Liver (tissue), 9 donors: Measurements from ENCODE around the gene HOXC11. TPM values are rescaled to one million over a fixed set of nuclear protein-coding genes. Genes with fewer than 3 reads are reported as not detected.

Source experiments
- DNase-seq: peaks from one replicate; pipeline ENCODE4 v3.0.0-alpha.2; 2017; ENCODE audit warnings: low spot score
- H3K27ac ChIP-seq, 2 donors: one replicate each; pipeline ENCODE4 v1.7.0; 2013; ENCODE audit warnings: inconsistent platforms in 2 of 2, low read length in 2 of 2, control low read depth in 1 of 2, low read depth in 1 of 2, mild to moderate bottlenecking in 1 of 2
- H3K27me3 ChIP-seq, 4 donors: one replicate each; pipeline versions ENCODE4 v1.6.1 to v1.7.0; 2013; ENCODE audit warnings: low read length in 3 of 4, inconsistent platforms in 1 of 4, mild to moderate bottlenecking in 1 of 4, moderate library complexity in 1 of 4; ENCODE audit not compliant: control insufficient read depth in 4 of 4, insufficient read depth in 4 of 4
- H3K36me3 ChIP-seq, 4 donors: one replicate each; pipeline versions ENCODE4 v1.6.1 to v1.7.0; 2013; ENCODE audit warnings: low read length in 3 of 4, mild to moderate bottlenecking in 3 of 4, low read depth in 1 of 4, moderate library complexity in 1 of 4; ENCODE audit not compliant: control insufficient read depth in 4 of 4, insufficient read depth in 3 of 4
- H3K4me1 ChIP-seq, 4 donors: one replicate each; pipeline versions ENCODE4 v1.6.1 to v1.7.0; 2013; ENCODE audit warnings: low read length in 3 of 4, mild to moderate bottlenecking in 3 of 4, moderate library complexity in 1 of 4; ENCODE audit not compliant: control insufficient read depth in 4 of 4, insufficient read depth in 4 of 4
- H3K4me3 ChIP-seq, 3 donors: one replicate each; pipeline versions ENCODE4 v1.6.1 to v1.7.0; 2013; ENCODE audit warnings: low read length in 3 of 3, control low read depth in 1 of 3, low read depth in 1 of 3, mild to moderate bottlenecking in 1 of 3
- H3K9ac ChIP-seq, 2 donors: one replicate each; pipeline ENCODE4 v1.7.0; 2013; ENCODE audit warnings: low read length in 2 of 2, mild to moderate bottlenecking in 2 of 2, moderate library complexity in 2 of 2, control low read depth in 1 of 2, low read depth in 1 of 2
- H3K9me3 ChIP-seq, 4 donors: one replicate each; pipeline versions ENCODE4 v1.6.1 to v1.7.0; 2013; ENCODE audit warnings: low read length in 3 of 4; ENCODE audit not compliant: control insufficient read depth in 4 of 4
- EGR1 ChIP-seq, 2 donors: IDR thresholded peaks; 2 replicates each; pipeline ENCODE4 v1.6.1; 2016 to 2018; ENCODE audit warnings: antibody characterized with exemption in 2 of 2, low read depth in 2 of 2
- FOXA1 ChIP-seq: IDR thresholded peaks from 2 replicates; pipeline ENCODE4 v1.6.1; 2016; ENCODE audit warnings: antibody characterized with exemption
- FOXA2 ChIP-seq: IDR thresholded peaks from 2 replicates; pipeline ENCODE4 v1.6.1; 2016; ENCODE audit warnings: antibody characterized with exemption
- GABPA ChIP-seq, 2 donors: IDR thresholded peaks in 1 of 2; conservative IDR thresholded peaks in 1 of 2; 2 replicates each; pipeline ENCODE4 v1.6.1; 2016; ENCODE audit warnings: antibody characterized with exemption in 2 of 2, mild to moderate bottlenecking in 1 of 2, moderate library complexity in 1 of 2
- HNF4A ChIP-seq, 2 donors: conservative IDR thresholded peaks; 2 replicates each; pipeline ENCODE4 v1.6.1; 2016; ENCODE audit warnings: antibody characterized with exemption in 2 of 2, mild to moderate bottlenecking in 2 of 2
- HNF4G ChIP-seq: IDR thresholded peaks from 2 replicates; pipeline ENCODE4 v1.6.1; 2016; ENCODE audit warnings: antibody characterized with exemption
- NR2F2 ChIP-seq: IDR thresholded peaks from 2 replicates; pipeline ENCODE4 v1.6.1; 2016; ENCODE audit warnings: antibody characterized with exemption
- RAD21 ChIP-seq, 2 donors: IDR thresholded peaks; 2 replicates each; pipeline ENCODE4 v1.6.1; 2016; ENCODE audit warnings: antibody characterized with exemption in 2 of 2, mild to moderate bottlenecking in 2 of 2
- RXRA ChIP-seq, 2 donors: IDR thresholded peaks; 2 replicates each; pipeline ENCODE4 v1.6.1; 2017 to 2018; ENCODE audit warnings: antibody characterized with exemption in 2 of 2, mild to moderate bottlenecking in 1 of 2
- SP1 ChIP-seq: IDR thresholded peaks from 2 replicates; pipeline ENCODE4 v1.6.1; 2018; ENCODE audit warnings: antibody characterized with exemption, mild to moderate bottlenecking
- TAF1 ChIP-seq: conservative IDR thresholded peaks from 2 replicates; pipeline ENCODE4 v1.6.1; 2016; ENCODE audit warnings: antibody characterized with exemption, mild to moderate bottlenecking
- YY1 ChIP-seq: IDR thresholded peaks from 2 replicates; pipeline ENCODE4 v1.6.1; 2016; ENCODE audit warnings: antibody characterized with exemption, mild to moderate bottlenecking
- WGBS: extraction: QIAGEN DNeasy Blood & Tissue Kit; methylation state at CpG from one replicate; pipeline ENCODE4 v1.1.7; 2013; 5-methylcytosine and 5-hydroxymethylcytosine counted together
- polyA plus RNA-seq, 2 donors: library from polyadenylated mRNA; stranded (reverse) in 1 of 2; unstranded in 1 of 2; fragments of 200-250 nt in 1 of 2; fragments of >200 nt in 1 of 2; fragmentation: Nextera tagmentation in 1 of 2; extraction: Ambion mirVana in 1 of 2; gene quantifications; one replicate each; pipeline versions ENCODE4 v1.2.1 to v1.2.3, GENCODE V29; 2013 to 2015
- total RNA-seq, 2 donors: library from RNA; depleted of rRNA; stranded (reverse); fragments of >200 nt; gene quantifications; one replicate each; pipeline ENCODE4 v1.2.3, GENCODE V29; 2014
- TF ChIP-seq, protein P1 (sequence below): IDR thresholded peaks from 2 replicates; pipeline ENCODE4 v1.6.1; 2016; ENCODE audit warnings: antibody characterized with exemption
- TF ChIP-seq, protein P2 (sequence below): fragments of 150-350 bp; IDR thresholded peaks from 2 replicates; pipeline ENCODE4 v1.5.1; 2017; ENCODE audit warnings: improper control_type of control experiment, low read depth, low read length; ENCODE audit not compliant: missing input control
- TF ChIP-seq, protein P3 (sequence below): IDR thresholded peaks from 2 replicates; pipeline ENCODE4 v1.6.1; 2016; ENCODE audit warnings: antibody characterized with exemption
- TF ChIP-seq, protein P4 (sequence below): IDR thresholded peaks from 2 replicates; pipeline ENCODE4 v1.6.1; 2016; ENCODE audit warnings: antibody characterized with exemption, mild to moderate bottlenecking
- donor health status: healthy.
- donor health status: healthy.
- donor health status: healthy.
- donor health status: healthy.
- donor health status: healthy.

HOXC11 gene
- total and polyA plus RNA-seq, 4 donors, result not detected

DNA sequence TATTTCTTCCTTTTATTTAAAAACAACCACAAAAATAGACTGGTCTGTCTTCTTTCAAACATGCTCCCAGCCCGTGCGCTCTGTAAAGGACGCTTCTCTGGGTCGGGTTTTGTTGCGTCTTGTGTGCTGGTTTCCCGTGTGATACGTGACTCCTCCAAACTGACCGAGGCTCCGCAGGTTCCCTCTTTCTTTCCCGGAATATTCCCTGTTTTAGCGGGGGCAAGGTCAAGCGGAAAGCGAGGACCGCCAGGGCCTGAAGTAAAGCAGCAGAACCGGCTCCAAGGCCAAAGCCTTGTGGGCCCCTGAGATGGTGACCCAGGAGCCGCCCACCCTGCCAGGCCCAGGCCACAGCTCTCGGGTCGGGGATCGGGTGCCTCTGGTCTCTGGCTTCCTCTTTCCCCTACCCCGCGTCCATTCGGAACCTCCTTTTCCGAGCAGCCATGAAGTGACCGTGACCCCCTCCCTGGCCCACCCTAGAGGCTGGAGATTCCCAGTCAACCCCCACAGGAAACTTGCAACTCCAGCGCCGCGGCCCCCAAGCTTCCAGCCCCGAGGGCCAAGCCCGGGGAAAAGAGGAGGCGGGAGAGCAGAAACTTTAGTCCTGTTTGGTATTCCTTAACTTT is 11.1 kb downstream of the HOXC11 start:
- DNase-seq, result no peak
- TF ChIP-seq, protein P1, sequence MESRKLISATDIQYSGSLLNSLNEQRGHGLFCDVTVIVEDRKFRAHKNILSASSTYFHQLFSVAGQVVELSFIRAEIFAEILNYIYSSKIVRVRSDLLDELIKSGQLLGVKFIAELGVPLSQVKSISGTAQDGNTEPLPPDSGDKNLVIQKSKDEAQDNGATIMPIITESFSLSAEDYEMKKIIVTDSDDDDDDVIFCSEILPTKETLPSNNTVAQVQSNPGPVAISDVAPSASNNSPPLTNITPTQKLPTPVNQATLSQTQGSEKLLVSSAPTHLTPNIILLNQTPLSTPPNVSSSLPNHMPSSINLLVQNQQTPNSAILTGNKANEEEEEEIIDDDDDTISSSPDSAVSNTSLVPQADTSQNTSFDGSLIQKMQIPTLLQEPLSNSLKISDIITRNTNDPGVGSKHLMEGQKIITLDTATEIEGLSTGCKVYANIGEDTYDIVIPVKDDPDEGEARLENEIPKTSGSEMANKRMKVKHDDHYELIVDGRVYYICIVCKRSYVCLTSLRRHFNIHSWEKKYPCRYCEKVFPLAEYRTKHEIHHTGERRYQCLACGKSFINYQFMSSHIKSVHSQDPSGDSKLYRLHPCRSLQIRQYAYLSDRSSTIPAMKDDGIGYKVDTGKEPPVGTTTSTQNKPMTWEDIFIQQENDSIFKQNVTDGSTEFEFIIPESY, result no peak
- no peak for TF ChIP-seq FOXA2
- no peak for TF ChIP-seq SP1
- no peak for TF ChIP-seq TAF1
- TF ChIP-seq, protein P2, sequence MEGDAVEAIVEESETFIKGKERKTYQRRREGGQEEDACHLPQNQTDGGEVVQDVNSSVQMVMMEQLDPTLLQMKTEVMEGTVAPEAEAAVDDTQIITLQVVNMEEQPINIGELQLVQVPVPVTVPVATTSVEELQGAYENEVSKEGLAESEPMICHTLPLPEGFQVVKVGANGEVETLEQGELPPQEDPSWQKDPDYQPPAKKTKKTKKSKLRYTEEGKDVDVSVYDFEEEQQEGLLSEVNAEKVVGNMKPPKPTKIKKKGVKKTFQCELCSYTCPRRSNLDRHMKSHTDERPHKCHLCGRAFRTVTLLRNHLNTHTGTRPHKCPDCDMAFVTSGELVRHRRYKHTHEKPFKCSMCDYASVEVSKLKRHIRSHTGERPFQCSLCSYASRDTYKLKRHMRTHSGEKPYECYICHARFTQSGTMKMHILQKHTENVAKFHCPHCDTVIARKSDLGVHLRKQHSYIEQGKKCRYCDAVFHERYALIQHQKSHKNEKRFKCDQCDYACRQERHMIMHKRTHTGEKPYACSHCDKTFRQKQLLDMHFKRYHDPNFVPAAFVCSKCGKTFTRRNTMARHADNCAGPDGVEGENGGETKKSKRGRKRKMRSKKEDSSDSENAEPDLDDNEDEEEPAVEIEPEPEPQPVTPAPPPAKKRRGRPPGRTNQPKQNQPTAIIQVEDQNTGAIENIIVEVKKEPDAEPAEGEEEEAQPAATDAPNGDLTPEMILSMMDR, result no peak
- no peak for TF ChIP-seq RAD21 (IDR thresholded peaks at IDR 0.05)
- no peak for TF ChIP-seq EGR1 (IDR thresholded peaks at IDR 0.05; ENCODE audit: low read depth in 2 of 2)
- TF ChIP-seq, protein P3, sequence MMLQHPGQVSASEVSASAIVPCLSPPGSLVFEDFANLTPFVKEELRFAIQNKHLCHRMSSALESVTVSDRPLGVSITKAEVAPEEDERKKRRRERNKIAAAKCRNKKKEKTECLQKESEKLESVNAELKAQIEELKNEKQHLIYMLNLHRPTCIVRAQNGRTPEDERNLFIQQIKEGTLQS, result no peak
- TF ChIP-seq FOXA1, result no peak
- TF ChIP-seq YY1, result no peak
- TF ChIP-seq RXRA (IDR thresholded peaks at IDR 0.05), result no peak
- no peak for TF ChIP-seq NR2F2
- TF ChIP-seq HNF4G, result no peak
- no peak for TF ChIP-seq GABPA (IDR thresholded peaks at IDR 0.05 in 1 of 2, conservative IDR thresholded peaks at IDR 0.05 in 1 of 2)
- no peak for TF ChIP-seq HNF4A (conservative IDR thresholded peaks at IDR 0.05)
- TF ChIP-seq, protein P4, sequence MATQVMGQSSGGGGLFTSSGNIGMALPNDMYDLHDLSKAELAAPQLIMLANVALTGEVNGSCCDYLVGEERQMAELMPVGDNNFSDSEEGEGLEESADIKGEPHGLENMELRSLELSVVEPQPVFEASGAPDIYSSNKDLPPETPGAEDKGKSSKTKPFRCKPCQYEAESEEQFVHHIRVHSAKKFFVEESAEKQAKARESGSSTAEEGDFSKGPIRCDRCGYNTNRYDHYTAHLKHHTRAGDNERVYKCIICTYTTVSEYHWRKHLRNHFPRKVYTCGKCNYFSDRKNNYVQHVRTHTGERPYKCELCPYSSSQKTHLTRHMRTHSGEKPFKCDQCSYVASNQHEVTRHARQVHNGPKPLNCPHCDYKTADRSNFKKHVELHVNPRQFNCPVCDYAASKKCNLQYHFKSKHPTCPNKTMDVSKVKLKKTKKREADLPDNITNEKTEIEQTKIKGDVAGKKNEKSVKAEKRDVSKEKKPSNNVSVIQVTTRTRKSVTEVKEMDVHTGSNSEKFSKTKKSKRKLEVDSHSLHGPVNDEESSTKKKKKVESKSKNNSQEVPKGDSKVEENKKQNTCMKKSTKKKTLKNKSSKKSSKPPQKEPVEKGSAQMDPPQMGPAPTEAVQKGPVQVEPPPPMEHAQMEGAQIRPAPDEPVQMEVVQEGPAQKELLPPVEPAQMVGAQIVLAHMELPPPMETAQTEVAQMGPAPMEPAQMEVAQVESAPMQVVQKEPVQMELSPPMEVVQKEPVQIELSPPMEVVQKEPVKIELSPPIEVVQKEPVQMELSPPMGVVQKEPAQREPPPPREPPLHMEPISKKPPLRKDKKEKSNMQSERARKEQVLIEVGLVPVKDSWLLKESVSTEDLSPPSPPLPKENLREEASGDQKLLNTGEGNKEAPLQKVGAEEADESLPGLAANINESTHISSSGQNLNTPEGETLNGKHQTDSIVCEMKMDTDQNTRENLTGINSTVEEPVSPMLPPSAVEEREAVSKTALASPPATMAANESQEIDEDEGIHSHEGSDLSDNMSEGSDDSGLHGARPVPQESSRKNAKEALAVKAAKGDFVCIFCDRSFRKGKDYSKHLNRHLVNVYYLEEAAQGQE, result no peak
- H3K36me3 ChIP-seq, result no peaks in the 10 kb centered on the region
- H3K4me3 ChIP-seq, result no peak overlapping the region
- H3K27me3 ChIP-seq, result peaks cover 14 to 31% (median 27%) of the 10 kb centered on the region in 4 donors
- H3K4me1 ChIP-seq, result peaks cover 3 to 13% (median 9%) of the 10 kb centered on the region in 4 donors
- WGBS, result 8% methylated on average over 30 of the region's 30 CpGs
- no peak overlapping the region for H3K9ac ChIP-seq
- no peak overlapping the region for H3K27ac ChIP-seq
- peaks cover 0 to 7% (median 2%) of the 10 kb centered on the region in 4 donors for H3K9me3 ChIP-seq
